HUES6 (cell line): ENCODE results near the gene DPY19L1.
"Not testable (repeated sequence)": the region's sequence is repeated elsewhere in the genome, so short reads cannot be mapped to it uniquely, and the experiment has no call there.

Experiments
- H3K27ac ChIP-seq: 2 replicates; pipeline ENCODE4 v1.7.0; 2013; ENCODE audit warnings: low read depth, mild to moderate bottlenecking, low read length, inconsistent platforms
- H3K27me3 ChIP-seq: 2 replicates; pipeline ENCODE4 v1.6.1; 2013; ENCODE audit warnings: low read length; ENCODE audit not compliant: control insufficient read depth, insufficient read depth
- H3K36me3 ChIP-seq: 2 replicates; pipeline ENCODE4 v1.6.1; 2013; ENCODE audit warnings: low read length; ENCODE audit not compliant: control insufficient read depth, insufficient read depth
- H3K4me1 ChIP-seq: 2 replicates; pipeline ENCODE4 v1.6.1; 2013; ENCODE audit warnings: low read length; ENCODE audit not compliant: control insufficient read depth, insufficient read depth
- H3K4me3 ChIP-seq: 2 replicates; pipeline ENCODE4 v1.5.1; 2013; ENCODE audit warnings: low read depth, low read length
- H3K9ac ChIP-seq: one replicate; pipeline ENCODE4 v1.6.1; 2013; ENCODE audit warnings: mild to moderate bottlenecking, low read length
- H3K9me3 ChIP-seq: 2 replicates; pipeline ENCODE4 v1.6.1; 2013; ENCODE audit warnings: low read depth, low read length; ENCODE audit not compliant: control insufficient read depth, insufficient read depth

DPY19L1 gene

DNA sequence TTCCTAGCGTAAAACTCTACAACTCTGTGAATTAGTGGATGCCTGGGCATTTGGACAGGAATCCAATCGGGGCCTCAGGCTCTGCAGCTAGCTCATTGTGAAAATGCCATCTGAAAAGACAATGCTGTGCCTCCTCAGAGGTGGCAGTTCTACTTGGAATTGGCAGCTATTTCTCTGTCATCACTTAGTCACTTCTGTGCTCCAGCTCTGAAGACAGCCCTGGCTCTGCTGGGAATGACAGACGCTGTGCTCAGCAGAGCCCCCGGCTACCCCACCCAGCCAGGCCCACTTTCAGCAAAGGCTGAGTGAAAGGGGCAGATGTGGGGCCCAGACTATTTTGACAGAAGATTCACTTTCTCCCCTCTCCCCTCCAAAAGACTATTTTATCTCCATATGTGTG, 119.8 kb downstream of the DPY19L1 start:
- not testable (repeated sequence) for H3K4me3 ChIP-seq, H3K4me1 ChIP-seq, H3K9me3 ChIP-seq, H3K36me3 ChIP-seq, H3K27me3 ChIP-seq, H3K27ac ChIP-seq, H3K9ac ChIP-seq

DNA sequence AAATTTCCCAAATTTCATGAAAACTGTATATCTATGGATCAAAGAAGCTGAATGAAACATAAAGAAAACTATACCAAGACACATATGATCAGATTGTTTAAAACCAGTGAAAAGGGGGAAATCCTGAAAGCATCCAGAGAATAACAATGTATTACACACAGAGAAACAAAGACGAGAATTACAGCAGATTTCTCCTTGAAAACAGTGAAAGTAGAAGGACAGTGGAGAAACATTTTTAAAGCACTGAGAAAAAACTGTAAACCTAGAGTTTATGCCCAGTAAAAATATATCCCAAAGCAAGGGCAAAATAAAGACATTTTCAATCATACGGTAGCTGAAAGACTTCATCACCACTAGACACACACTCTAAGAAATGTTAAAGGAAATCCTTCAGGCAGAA, 121.0 kb downstream of the DPY19L1 start:
- no peaks in the 10 kb centered on the region for H3K36me3 ChIP-seq
- H3K4me1 ChIP-seq = no peaks in the 10 kb centered on the region
- H3K27ac ChIP-seq = no peak overlapping the region
- H3K9ac ChIP-seq = no peak overlapping the region
- no peak overlapping the region for H3K4me3 ChIP-seq
- H3K9me3 ChIP-seq = peaks cover 4% of the 10 kb centered on the region; the same call in 1 of the 2 replicates
- no peaks in the 10 kb centered on the region for H3K27me3 ChIP-seq

DNA sequence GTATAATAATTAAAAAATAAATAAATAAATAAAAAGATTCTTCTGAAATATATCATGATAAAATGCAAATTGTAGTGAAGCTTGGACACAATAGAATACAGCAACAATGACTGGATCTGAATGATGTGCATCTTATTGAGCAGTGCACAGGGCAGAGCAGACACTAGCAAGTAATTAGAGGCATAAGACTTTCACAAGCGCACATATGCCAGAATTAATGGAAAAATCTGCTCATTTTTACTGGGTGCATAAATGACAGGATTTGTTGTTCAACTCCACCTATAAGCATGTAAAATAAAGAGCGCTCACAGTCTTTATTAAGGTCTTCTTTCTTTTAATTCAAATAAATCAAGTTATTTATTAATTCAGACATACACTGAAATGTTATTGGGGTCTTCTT, 125.0 kb downstream of the DPY19L1 start:
- no peaks in the 10 kb centered on the region for H3K4me1 ChIP-seq
- H3K9me3 ChIP-seq = peaks cover 4% of the 10 kb centered on the region; the same call in 1 of the 2 replicates
- no peak overlapping the region for H3K4me3 ChIP-seq
- H3K27me3 ChIP-seq = no peaks in the 10 kb centered on the region
- H3K27ac ChIP-seq = no peak overlapping the region
- no peak overlapping the region for H3K9ac ChIP-seq
- no peaks in the 10 kb centered on the region for H3K36me3 ChIP-seq

DNA sequence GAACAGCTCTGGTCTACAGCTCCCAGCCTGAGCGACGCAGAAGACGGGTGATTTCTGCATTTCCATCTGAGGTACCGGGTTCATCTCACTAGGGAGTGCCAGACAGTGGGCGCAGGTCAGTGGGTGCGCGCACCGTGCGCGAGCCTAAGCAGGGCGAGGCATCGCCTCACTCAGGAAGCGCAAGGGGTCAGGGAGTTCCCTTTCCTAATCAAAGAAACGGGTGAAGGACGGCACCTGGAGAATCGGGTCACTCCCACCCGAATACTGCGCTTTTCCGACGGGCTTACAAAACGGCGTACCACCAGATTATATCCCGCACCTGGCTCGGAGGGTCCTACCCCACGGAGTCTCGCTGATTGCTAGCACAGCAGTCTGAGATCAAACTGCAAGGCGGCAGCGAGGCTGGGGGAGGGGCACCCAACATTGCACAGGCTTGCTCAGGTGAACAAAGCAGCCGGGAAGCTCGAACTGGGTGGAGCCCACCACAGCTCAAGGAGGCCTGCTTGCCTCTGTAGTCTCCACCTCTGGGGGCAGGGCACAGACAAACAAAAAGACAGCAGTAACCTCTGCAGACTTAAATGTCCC, 130.9 kb downstream of the DPY19L1 start:
- not testable (repeated sequence) for H3K4me1 ChIP-seq, H3K27ac ChIP-seq, H3K36me3 ChIP-seq, H3K27me3 ChIP-seq, H3K9me3 ChIP-seq
- Histone ChIP-seq H3K4me3 (peak overlapping the region; percentile 78), H3K9ac (peak overlapping the region; percentile 74)

DNA sequence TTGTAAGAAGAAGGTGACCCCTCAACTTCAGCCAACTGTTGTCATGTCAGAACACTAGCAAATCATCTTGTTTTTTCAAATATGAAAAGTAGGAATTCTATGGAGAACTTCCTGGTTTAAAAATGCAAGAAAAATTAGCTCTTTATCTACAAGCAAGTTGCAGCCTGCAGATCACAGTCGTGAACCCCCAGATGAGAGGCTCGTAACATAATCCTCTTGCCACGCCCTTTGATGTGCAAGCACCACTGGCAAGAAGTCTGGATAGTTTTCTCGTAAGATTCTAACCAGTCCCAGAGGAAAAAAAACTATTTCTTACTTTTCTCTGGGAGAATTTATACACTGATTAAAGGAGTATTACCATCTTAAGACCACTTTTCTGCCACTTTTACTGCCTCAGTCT, 132.3 kb downstream of the DPY19L1 start:
- Histone ChIP-seq H3K4me3 (no peak overlapping the region), H3K27ac (no peak overlapping the region), H3K9ac (no peak overlapping the region)

DNA sequence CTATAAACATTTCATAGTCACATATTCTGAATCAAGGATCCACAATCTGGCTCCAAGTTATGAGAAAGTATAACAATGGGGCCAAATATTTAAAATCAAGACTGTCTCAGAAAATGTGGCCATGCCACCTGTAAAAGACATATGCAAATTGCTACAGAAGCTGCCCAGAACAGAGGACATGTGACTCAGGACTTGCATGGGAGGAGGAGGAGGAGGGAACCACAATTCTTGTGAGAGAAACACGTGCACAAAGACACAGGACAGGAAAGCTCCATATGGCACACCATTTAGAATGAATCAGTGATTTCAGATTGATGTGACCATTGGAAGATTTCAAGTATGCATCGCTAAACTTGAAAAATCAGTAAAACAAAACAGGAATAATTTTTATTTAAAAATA, 133.4 kb downstream of the DPY19L1 start:
- H3K4me3 ChIP-seq, H3K9me3 ChIP-seq, H3K36me3 ChIP-seq, H3K27ac ChIP-seq, H3K9ac ChIP-seq, H3K4me1 ChIP-seq, H3K27me3 ChIP-seq: not testable (repeated sequence)

More for the DNA sequence above, 132.3 kb downstream of the DPY19L1 start:
- Histone ChIP-seq H3K27me3 (peaks cover 4% of the 10 kb centered on the region; the same call in 1 of the 2 replicates), H3K36me3 (no peaks in the 10 kb centered on the region), H3K4me1 (peaks cover 5% of the 10 kb centered on the region), H3K9me3 (no peaks in the 10 kb centered on the region)

DNA sequence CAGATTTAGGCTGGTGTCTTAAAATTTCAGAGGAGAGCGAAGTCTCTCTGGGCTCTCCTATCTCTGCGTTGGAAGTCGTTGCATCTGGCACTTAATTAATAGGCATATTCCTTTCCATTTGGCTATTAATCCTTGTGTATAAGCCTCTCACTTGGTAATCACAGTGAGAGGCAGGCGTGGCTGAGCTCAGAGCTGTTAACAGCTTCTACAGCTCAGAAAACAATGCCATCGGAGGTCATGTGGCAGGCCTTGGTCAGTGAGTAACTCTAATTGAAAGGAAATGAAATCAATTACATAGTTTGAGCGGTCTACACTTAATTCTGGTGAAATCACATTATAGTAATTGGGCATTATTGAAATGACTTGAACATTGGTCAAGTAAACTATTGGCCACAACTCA, 135.1 kb downstream of the DPY19L1 start:
- Histone ChIP-seq H3K27me3 (peaks cover 4% of the 10 kb centered on the region; the same call in 1 of the 2 replicates), H3K27ac (no peak overlapping the region), H3K9ac (no peak overlapping the region), H3K4me3 (no peak overlapping the region), H3K36me3 (no peaks in the 10 kb centered on the region), H3K9me3 (peaks cover 5% of the 10 kb centered on the region; the same call in 1 of the 2 replicates), H3K4me1 (peaks cover 5% of the 10 kb centered on the region)

DNA sequence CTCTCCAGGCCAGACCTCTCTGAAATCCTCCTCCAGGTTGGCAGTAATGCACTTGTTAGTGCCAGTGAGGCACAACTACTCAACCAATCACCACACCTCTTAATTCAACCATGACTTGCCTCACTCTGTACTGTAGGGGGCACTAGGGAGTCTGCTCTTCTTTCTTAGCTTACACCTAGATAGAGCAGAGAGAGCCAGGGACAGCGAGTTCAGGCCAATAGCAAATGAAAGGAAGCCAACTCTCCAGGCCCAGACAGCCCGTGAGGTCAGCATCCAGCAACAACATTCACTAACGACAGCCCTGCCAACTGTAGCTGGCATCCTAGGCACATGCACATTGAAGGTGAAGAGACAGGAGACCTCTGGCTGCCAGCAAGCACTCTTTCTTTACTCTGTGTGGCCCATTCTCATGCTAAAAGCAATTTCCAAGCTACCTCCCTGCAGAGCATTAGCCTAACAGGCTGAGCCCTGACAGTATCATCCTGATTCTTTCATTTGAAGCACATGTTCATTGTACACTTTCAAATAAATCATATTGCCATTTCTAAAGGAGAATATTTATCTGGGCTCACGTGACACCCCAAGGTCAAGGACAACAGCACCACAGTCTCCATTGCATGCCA, 136.3 kb downstream of the DPY19L1 start:
- no peak overlapping the region for H3K9ac ChIP-seq
- peaks cover 4% of the 10 kb centered on the region; the same call in 1 of the 2 replicates for H3K27me3 ChIP-seq
- H3K4me1 ChIP-seq = peaks cover 5% of the 10 kb centered on the region
- H3K36me3 ChIP-seq = no peaks in the 10 kb centered on the region
- no peak overlapping the region for H3K4me3 ChIP-seq
- H3K9me3 ChIP-seq = peaks cover 13% of the 10 kb centered on the region
- H3K27ac ChIP-seq = no peak overlapping the region

DNA sequence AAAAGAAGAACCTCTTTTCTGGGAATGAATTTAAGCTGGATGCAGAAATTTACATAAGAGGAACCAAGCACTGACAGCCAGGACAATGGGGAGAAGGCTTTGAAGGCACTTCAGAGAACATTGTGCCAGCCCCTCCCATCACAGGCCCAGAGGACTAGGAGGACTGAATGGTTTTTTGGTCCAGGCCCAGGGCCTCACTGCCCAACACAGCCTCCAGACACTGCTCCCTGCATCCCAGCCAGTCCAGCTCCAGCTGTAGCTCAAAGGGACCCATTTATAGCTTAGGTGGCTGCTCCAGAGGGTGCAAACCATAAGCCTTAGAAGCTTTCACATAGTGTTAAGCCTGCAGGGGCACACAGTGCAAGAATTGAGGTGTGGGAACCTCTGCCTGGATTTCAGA, 142.1 kb downstream of the DPY19L1 start:
- H3K9ac ChIP-seq = no peak overlapping the region
- H3K4me3 ChIP-seq = no peak overlapping the region
- no peaks in the 10 kb centered on the region for H3K36me3 ChIP-seq
- peaks cover 36% of the 10 kb centered on the region for H3K9me3 ChIP-seq
- H3K27ac ChIP-seq = no peak overlapping the region
- H3K27me3 ChIP-seq = no peaks in the 10 kb centered on the region
- H3K4me1 ChIP-seq = no peaks in the 10 kb centered on the region

DNA sequence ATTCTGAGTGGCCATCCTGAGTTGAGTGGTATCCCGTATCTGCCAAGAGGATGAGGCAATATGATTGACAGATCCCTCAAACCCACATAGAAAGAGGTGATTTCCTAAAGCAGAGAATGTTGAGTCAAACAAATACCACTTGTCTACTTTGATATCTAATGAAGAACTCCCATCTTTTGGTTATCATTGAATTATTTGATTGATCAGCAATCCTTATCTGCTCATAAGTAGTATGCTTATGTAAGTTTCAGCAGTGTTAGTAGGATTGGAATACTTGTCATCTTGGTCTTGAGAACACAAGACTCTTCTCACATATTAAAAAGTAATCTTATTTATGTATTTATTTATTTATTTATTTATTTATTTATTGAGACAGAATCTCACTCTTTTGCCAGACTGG, 147.3 kb downstream of the DPY19L1 start:
- peaks cover 18% of the 10 kb centered on the region for H3K9me3 ChIP-seq
- no peak overlapping the region for H3K9ac ChIP-seq
- H3K27ac ChIP-seq = no peak overlapping the region
- no peaks in the 10 kb centered on the region for H3K4me1 ChIP-seq
- no peaks in the 10 kb centered on the region for H3K36me3 ChIP-seq
- no peaks in the 10 kb centered on the region for H3K27me3 ChIP-seq
- H3K4me3 ChIP-seq = no peak overlapping the region

DNA sequence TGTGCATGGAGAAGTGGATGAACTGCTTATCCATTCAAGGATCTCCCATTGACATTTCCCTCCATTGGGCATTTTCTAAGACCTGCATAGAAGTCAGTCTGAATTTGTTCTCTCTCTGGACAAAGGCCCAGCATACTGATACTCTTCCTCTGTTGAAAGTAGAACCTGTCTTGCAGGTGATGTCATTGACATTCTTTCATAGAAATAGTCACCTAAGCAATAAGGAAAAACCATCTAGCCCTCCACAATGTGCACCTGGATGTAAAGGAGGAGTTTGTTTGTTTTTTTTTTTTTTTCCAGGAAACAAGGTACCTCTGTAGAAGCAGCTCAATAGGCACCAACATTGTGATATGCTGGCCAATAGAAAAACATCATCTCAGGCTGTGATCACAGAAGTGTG, 150.4 kb downstream of the DPY19L1 start:
- H3K36me3 ChIP-seq = no peaks in the 10 kb centered on the region
- no peak overlapping the region for H3K9ac ChIP-seq
- no peaks in the 10 kb centered on the region for H3K27me3 ChIP-seq
- H3K4me1 ChIP-seq = no peaks in the 10 kb centered on the region
- H3K4me3 ChIP-seq = no peak overlapping the region
- H3K9me3 ChIP-seq = peaks cover 28% of the 10 kb centered on the region
- no peak overlapping the region for H3K27ac ChIP-seq
